Keratinocyte (primary cell): ENCODE measurements around the gene UPK1A.

Experiments used
- CTCF ChIP-seq, 3 experiments: IDR thresholded peaks in 1 of 3; conservative IDR thresholded peaks in 1 of 3; optimal IDR thresholded peaks in 1 of 3; 2 replicates in 2 of 3; 3 replicates in 1 of 3; pipeline versions ENCODE3 to v1.5.1; 2011; ENCODE audit warnings: low read length in 3 of 3, mild to moderate bottlenecking in 3 of 3, moderate library complexity in 2 of 3, control low read depth in 1 of 3, inconsistent platforms in 1 of 3; ENCODE audit not compliant: insufficient read depth in 2 of 3; ENCODE audit errors: extremely low read depth in 1 of 3
- EZH2 ChIP-seq: IDR thresholded peaks from one replicate; pipeline ENCODE4 v1.6.1; 2012; ENCODE audit warnings: inconsistent platforms, mild to moderate bottlenecking, low read length, moderate library complexity

GRCh38 chr19:35713506-35713850 is 47.2 kb downstream of the UPK1A start:
- TF ChIP-seq CTCF (optimal IDR thresholded peaks at IDR 0.05 in 1 of 3, IDR thresholded peaks at IDR 0.05 in 1 of 3, conservative IDR thresholded peaks at IDR 0.05 in 1 of 3; ENCODE audit: extremely low read depth in 1 of 3, insufficient read depth in 2 of 3, low read length in 3 of 3) (no peak), EZH2 (no peak)
